ENCODE results near the gene SLC25A43. TPM values are rescaled to one million over a fixed set of nuclear protein-coding genes. Genes with fewer than 3 reads are reported as not detected.

SLC25A43 gene
- total and polyA plus RNA-seq, 2 of the 4 experiments (the other 2 are of a cell fraction): 12.3 to 12.5 TPM

GRCh38 chrX:119427795-119428185, 28.7 kb downstream of the SLC25A43 start (continued):
- no peak for TF ChIP-seq MAZ (IDR thresholded peaks at IDR 0.05; ENCODE audit: borderline replicate concordance, low read depth, low read length)

GRCh38 chrX:119429471-119429870, 30.3 kb downstream of the SLC25A43 start:
- dilution Hi-C loops (cut with HindIII; ENCODE audit: low sequenced_read_pairs, unreplicated experiment) (no loop called here), in situ Hi-C loops (cut with MboI; ENCODE audit: low sequenced_read_pairs) (no loop called here), intact Hi-C loops (cut with micrococcal nuclease) (no loop called here)
- no peaks in the 10 kb centered on the region for H4K20me1 ChIP-seq (ENCODE audit: insufficient read depth, low read length)
- no peak overlapping the region for H3K4me3 ChIP-seq (ENCODE audit: insufficient read depth, low read depth, low read length)
- H3K4me1 ChIP-seq (ENCODE audit: control insufficient read depth, insufficient read depth, low read length): peaks cover 8% of the 10 kb centered on the region; the same call in 1 of the 2 replicates
- H3K9me3 ChIP-seq (ENCODE audit: control insufficient read depth, insufficient read depth, low read length): no peaks in the 10 kb centered on the region
- no peak overlapping the region for H4K91ac ChIP-seq (ENCODE audit: insufficient read depth, low read depth, low read length)
- no CpG with 5 or more reads among the region's 4 CpGs for WGBS, 2 experiments (ENCODE audit: extremely low coverage in 2 of 2, insufficient read length in 1 of 2)
- BruUV-seq (replicated peaks): no TSS peak
- no peak overlapping the region for H3K14ac ChIP-seq (replicated peaks; ENCODE audit: low read depth, low read length)
- ChIA-PET POLR2A (ENCODE audit: unreplicated experiment) (no interaction called here), CTCF (no interaction called here)
- peaks cover 3% of the 10 kb centered on the region; the same call in 1 of the 2 replicates for H3K36me3 ChIP-seq (ENCODE audit: control insufficient read depth, insufficient read depth, low read length)
- H2BK20ac ChIP-seq (ENCODE audit: low read depth, low read length): no peak overlapping the region
- H3K27me3 ChIP-seq (ENCODE audit: control insufficient read depth, insufficient read depth, low read length): no peaks in the 10 kb centered on the region
- no peak overlapping the region for H2BK5ac ChIP-seq (ENCODE audit: low read depth, low read length, poor library complexity, severe bottlenecking)
- H2BK120ac ChIP-seq (ENCODE audit: low read depth, low read length): no peak overlapping the region
- no peak overlapping the region for H2AK9ac ChIP-seq (replicated peaks; ENCODE audit: low read depth, low read length, poor library complexity)
- peaks cover 0 to 5% of the 10 kb centered on the region in 2 experiments; a peak in 1 of 4 replicates for H3K79me1 ChIP-seq (ENCODE audit: low read depth in 1 of 2, low read length in 2 of 2)
- H3K27ac ChIP-seq (ENCODE audit: insufficient read depth, low read length): no peak overlapping the region
- no peak overlapping the region for H3K23ac ChIP-seq (ENCODE audit: low read depth, low read length)
- H3K9me1 ChIP-seq (ENCODE audit: insufficient read depth, low read length): no peaks in the 10 kb centered on the region
- H4K5ac ChIP-seq (ENCODE audit: low read depth, low read length): no peak overlapping the region
- no peak overlapping the region for H3K18ac ChIP-seq (ENCODE audit: low read depth, low read length)
- H4K8ac ChIP-seq (ENCODE audit: low read depth in 2 of 2, low read length in 2 of 2): no peak overlapping the region
- no peak for ATAC-seq (ENCODE audit: low read depth)
- H3K4me2 ChIP-seq (ENCODE audit: low read depth, low read length): no peak overlapping the region
- H3K4ac ChIP-seq (ENCODE audit: low read depth, low read length): no peak overlapping the region
- no peak overlapping the region for H3K56ac ChIP-seq (ENCODE audit: extremely low read depth, insufficient read depth, low read length)
- no peak overlapping the region for H2BK15ac ChIP-seq (ENCODE audit: low read depth, low read length)
- no peak overlapping the region for H3K9ac ChIP-seq (ENCODE audit: low read depth, low read length)
- H2AK5ac ChIP-seq (ENCODE audit: low read depth, low read length): no peak overlapping the region
- no peak for DNase-seq
- H2AFZ ChIP-seq (replicated peaks; ENCODE audit: low read length, poor library complexity): no peak overlapping the region
- TF ChIP-seq, protein P1, sequence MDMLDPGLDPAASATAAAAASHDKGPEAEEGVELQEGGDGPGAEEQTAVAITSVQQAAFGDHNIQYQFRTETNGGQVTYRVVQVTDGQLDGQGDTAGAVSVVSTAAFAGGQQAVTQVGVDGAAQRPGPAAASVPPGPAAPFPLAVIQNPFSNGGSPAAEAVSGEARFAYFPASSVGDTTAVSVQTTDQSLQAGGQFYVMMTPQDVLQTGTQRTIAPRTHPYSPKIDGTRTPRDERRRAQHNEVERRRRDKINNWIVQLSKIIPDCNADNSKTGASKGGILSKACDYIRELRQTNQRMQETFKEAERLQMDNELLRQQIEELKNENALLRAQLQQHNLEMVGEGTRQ (IDR thresholded peaks at IDR 0.05; ENCODE audit: low read depth, low read length): no peak
- no peak for TF ChIP-seq SMC3 (IDR thresholded peaks at IDR 0.05; ENCODE audit: low read depth, low read length)
- no peak for TF ChIP-seq POLR2A (IDR thresholded peaks at IDR 0.05; ENCODE audit: low read depth, low read length)
- no peak for TF ChIP-seq FOS (IDR thresholded peaks at IDR 0.05; ENCODE audit: low read depth, low read length)
- no peak for TF ChIP-seq MAFK (IDR thresholded peaks at IDR 0.05; ENCODE audit: low read depth, low read length)
- no peak for TF ChIP-seq RFX5 (IDR thresholded peaks at IDR 0.05; ENCODE audit: low read depth, low read length)
- no peak for TF ChIP-seq CHD1 (IDR thresholded peaks at IDR 0.05; ENCODE audit: low read depth, low read length)
- no peak for TF ChIP-seq RCOR1 (IDR thresholded peaks at IDR 0.05; ENCODE audit: insufficient replicate concordance, low read length)
- TF ChIP-seq NFE2L2 (IDR thresholded peaks at IDR 0.05; ENCODE audit: low read depth, low read length): no peak
- no peak for TF ChIP-seq ELK1 (IDR thresholded peaks at IDR 0.05; ENCODE audit: borderline replicate concordance, low read depth, low read length)
- no peak for TF ChIP-seq RAD21 (IDR thresholded peaks at IDR 0.05; ENCODE audit: low read length)
- no peak for TF ChIP-seq BHLHE40 (IDR thresholded peaks at IDR 0.05; ENCODE audit: low read depth, low read length)
- TF ChIP-seq CTCF (conservative IDR thresholded peaks at IDR 0.05; ENCODE audit: low read depth, low read length): no peak
- TF ChIP-seq MAZ (IDR thresholded peaks at IDR 0.05; ENCODE audit: borderline replicate concordance, low read depth, low read length): no peak
- no peak for TF ChIP-seq CEBPB (IDR thresholded peaks at IDR 0.05; ENCODE audit: low read depth, low read length)
